PC-3 (cell line): ENCODE data around the gene ASB9.

Experiments
- EZH2 ChIP-seq: fragments of 300-600 bp; sonication (generic); IDR thresholded peaks from one replicate; pipeline ENCODE4 v1.6.1; 2017; ENCODE audit warnings: antibody characterized with exemption, mild to moderate bottlenecking, low read length; ENCODE audit not compliant: unreplicated experiment
- EZH2phosphoT487 ChIP-seq: fragments of 300-600 bp; sonication (generic); IDR thresholded peaks from 2 replicates; pipeline ENCODE4 v1.6.1; 2018; ENCODE audit warnings: mild to moderate bottlenecking, antibody characterized with exemption, low read length, borderline replicate concordance
- TF ChIP-seq, protein P1 (sequence below): fragments of 300-600 bp; sonication (generic); conservative IDR thresholded peaks from 2 replicates; pipeline ENCODE4 v1.5.1; 2017; ENCODE audit warnings: antibody characterized with exemption, low read depth, mild to moderate bottlenecking, low read length

DNA sequence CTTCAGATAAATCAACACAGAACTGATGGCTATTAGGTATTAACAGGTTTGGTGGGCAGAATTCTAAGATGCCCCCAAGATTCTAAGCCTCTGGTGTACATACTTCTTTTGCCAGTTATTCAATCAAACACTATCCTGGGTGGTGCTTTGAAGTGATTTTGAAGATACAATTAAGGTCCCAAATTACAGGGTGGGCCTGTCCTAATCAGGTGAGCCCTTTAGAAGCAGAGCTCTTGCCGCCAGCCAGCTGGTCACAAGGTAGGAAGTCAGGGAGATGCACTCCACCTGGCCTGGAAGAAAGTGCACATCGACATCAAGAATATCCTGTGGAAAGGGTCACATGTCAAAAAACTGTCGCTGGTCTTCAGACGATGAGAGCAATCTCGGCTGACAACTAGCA is 29.5 kb downstream of the ASB9 start:
- TF ChIP-seq, protein P1, sequence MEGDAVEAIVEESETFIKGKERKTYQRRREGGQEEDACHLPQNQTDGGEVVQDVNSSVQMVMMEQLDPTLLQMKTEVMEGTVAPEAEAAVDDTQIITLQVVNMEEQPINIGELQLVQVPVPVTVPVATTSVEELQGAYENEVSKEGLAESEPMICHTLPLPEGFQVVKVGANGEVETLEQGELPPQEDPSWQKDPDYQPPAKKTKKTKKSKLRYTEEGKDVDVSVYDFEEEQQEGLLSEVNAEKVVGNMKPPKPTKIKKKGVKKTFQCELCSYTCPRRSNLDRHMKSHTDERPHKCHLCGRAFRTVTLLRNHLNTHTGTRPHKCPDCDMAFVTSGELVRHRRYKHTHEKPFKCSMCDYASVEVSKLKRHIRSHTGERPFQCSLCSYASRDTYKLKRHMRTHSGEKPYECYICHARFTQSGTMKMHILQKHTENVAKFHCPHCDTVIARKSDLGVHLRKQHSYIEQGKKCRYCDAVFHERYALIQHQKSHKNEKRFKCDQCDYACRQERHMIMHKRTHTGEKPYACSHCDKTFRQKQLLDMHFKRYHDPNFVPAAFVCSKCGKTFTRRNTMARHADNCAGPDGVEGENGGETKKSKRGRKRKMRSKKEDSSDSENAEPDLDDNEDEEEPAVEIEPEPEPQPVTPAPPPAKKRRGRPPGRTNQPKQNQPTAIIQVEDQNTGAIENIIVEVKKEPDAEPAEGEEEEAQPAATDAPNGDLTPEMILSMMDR, result no peak
- TF ChIP-seq EZH2 (no peak), EZH2phosphoT487 (no peak)
